ENCODE results near the gene NR2E3. TPM values are rescaled to one million over a fixed set of nuclear protein-coding genes. Genes with fewer than 3 reads are reported as not detected.
A peak's percentile ranks its signal among the peaks of the same experiment; 100 is the strongest.

Gene NR2E3
- polyA plus RNA-seq, 3 donors: not detected

- no peaks in the 10 kb centered on the region for H4K20me1 ChIP-seq (ENCODE audit: insufficient read depth, low read length)
- no peaks in the 10 kb centered on the region for H3K9me3 Mint-ChIP-seq
- no peak overlapping the region for H2AFZ ChIP-seq (ENCODE audit: insufficient read depth, low read depth, low read length, poor library complexity, severe bottlenecking)
- no peak overlapping the region for H3K4me3 ChIP-seq (replicated peaks in 1 of 3; ENCODE audit: low read depth in 2 of 3, low read length in 3 of 3)
- H3K9ac ChIP-seq (ENCODE audit: insufficient read depth, low read length, poor library complexity, severe bottlenecking): no peak overlapping the region
- H3K27ac ChIP-seq (ENCODE audit: low read depth in 1 of 2, low read length in 2 of 2): no peak overlapping the region
- no peaks in the 10 kb centered on the region for H3K36me3 ChIP-seq (replicated peaks in 1 of 2; ENCODE audit: control insufficient read depth in 1 of 2, insufficient read depth in 2 of 2, low read length in 2 of 2)
- no peak for DNase-seq
- no peak for TF ChIP-seq CTCF (IDR thresholded peaks at IDR 0.05)
- H3K4me1 Mint-ChIP-seq: peaks cover 8% of the 10 kb centered on the region
- H3K27ac Mint-ChIP-seq: no peak overlapping the region
- no peaks in the 10 kb centered on the region for H3K27me3 ChIP-seq (ENCODE audit: control insufficient read depth in 2 of 2, insufficient read depth in 2 of 2, low read length in 2 of 2)
- 95% methylated on average over 4 of the region's 6 CpGs for WGBS (ENCODE audit: insufficient coverage)
- H3K4me1 ChIP-seq (ENCODE audit: control insufficient read depth in 1 of 2, insufficient read depth in 2 of 2, low read length in 2 of 2): peaks cover 0 to 4% of the 10 kb centered on the region in 2 donors
- no peak overlapping the region for H3K4me2 ChIP-seq (replicated peaks; ENCODE audit: extremely low read depth, low read length, poor library complexity, severe bottlenecking)
- H3K79me2 ChIP-seq (ENCODE audit: insufficient read depth, low read length): no peaks in the 10 kb centered on the region
- H3K36me3 Mint-ChIP-seq: no peaks in the 10 kb centered on the region
- intact Hi-C loops (cut with micrococcal nuclease): no loop called here
- peaks cover 1 to 7% (median 6%) of the 10 kb centered on the region in 3 donors for H3K27me3 Mint-ChIP-seq (ENCODE audit: low read depth in 3 of 3)
- no peaks in the 10 kb centered on the region for H3K9me3 ChIP-seq (replicated peaks in 1 of 2; ENCODE audit: control insufficient read depth in 1 of 2, insufficient read depth in 1 of 2, low read length in 2 of 2)
- no peak overlapping the region for H3K4me3 Mint-ChIP-seq
Observed at GRCh38 chr15:71779073-71779797, 31.1 kb upstream of the NR2E3 start.

GRCh38 chr15:71780115-71780976 is 30.0 kb upstream of the NR2E3 start:
- TF ChIP-seq CTCF (IDR thresholded peaks at IDR 0.05): peak; percentile 86
- Mint-ChIP-seq H3K27ac (no peak overlapping the region), H3K4me3 (peak overlapping the region in 1 of 2 donors; percentile 58), H3K4me1 (peaks cover 8% of the 10 kb centered on the region), H3K36me3 (no peaks in the 10 kb centered on the region), H3K27me3 (ENCODE audit: low read depth in 3 of 3) (peaks cover 3 to 6% (median 4%) of the 10 kb centered on the region in 3 donors), H3K9me3 (no peaks in the 10 kb centered on the region)
- 0% methylated on average over 5 of the region's 13 CpGs for WGBS (ENCODE audit: insufficient coverage)
- Histone ChIP-seq H3K9ac (ENCODE audit: insufficient read depth, low read length, poor library complexity, severe bottlenecking) (no peak overlapping the region), H3K27ac (ENCODE audit: low read depth in 1 of 2, low read length in 2 of 2) (no peak overlapping the region), H3K4me3 (replicated peaks in 1 of 3; ENCODE audit: low read depth in 2 of 3, low read length in 3 of 3) (no peak overlapping the region), H3K36me3 (replicated peaks in 1 of 2; ENCODE audit: control insufficient read depth in 1 of 2, insufficient read depth in 2 of 2, low read length in 2 of 2) (no peaks in the 10 kb centered on the region), H3K4me1 (ENCODE audit: control insufficient read depth in 1 of 2, insufficient read depth in 2 of 2, low read length in 2 of 2) (peaks cover 0 to 4% of the 10 kb centered on the region in 2 donors), H3K79me2 (ENCODE audit: insufficient read depth, low read length) (no peaks in the 10 kb centered on the region), H3K4me2 (replicated peaks; ENCODE audit: extremely low read depth, low read length, poor library complexity, severe bottlenecking) (no peak overlapping the region), H4K20me1 (ENCODE audit: insufficient read depth, low read length) (no peaks in the 10 kb centered on the region), H3K27me3 (ENCODE audit: control insufficient read depth in 2 of 2, insufficient read depth in 2 of 2, low read length in 2 of 2) (no peaks in the 10 kb centered on the region), H2AFZ (ENCODE audit: insufficient read depth, low read depth, low read length, poor library complexity, severe bottlenecking) (peak overlapping the region; percentile 51), H3K9me3 (replicated peaks in 1 of 2; ENCODE audit: control insufficient read depth in 1 of 2, insufficient read depth in 1 of 2, low read length in 2 of 2) (no peaks in the 10 kb centered on the region)
- DNase-seq: peak in 2 of 3 donors; percentile 12 to 21
- intact Hi-C loops (cut with micrococcal nuclease): loop anchor here (2.0 to 5.0 kb wide), 2 partner anchors 376 to 377 kb away; no protein-coding TSS in a partner anchor

All from CD14-positive monocyte (primary cell).